ENCODE measurements around the gene CADPS2. TPM values are rescaled to one million over a fixed set of nuclear protein-coding genes. Genes with fewer than 3 reads are reported as not detected.

CADPS2 gene
- total RNA-seq, 1 experiment from 2014 or later = 12.2 TPM

GRCh38 chr7:122597277-122597676, 289.0 kb downstream of the CADPS2 start:
- H3K9me3 Mint-ChIP-seq = peaks cover 26% of the 10 kb centered on the region
- ATAC-seq (no peak), DNase-seq (ENCODE audit: low spot score) (no peak)
- H3K27ac Mint-ChIP-seq = no peak overlapping the region
- TF ChIP-seq SMAD3 (CRISPR knock-in tag; IDR thresholded peaks at IDR 0.05; ENCODE audit: borderline replicate concordance) = no peak
- no peak for TF ChIP-seq ERG (CRISPR knock-in tag; IDR thresholded peaks at IDR 0.05)
- TF ChIP-seq STAT6 (CRISPR knock-in tag; conservative IDR thresholded peaks at IDR 0.05; ENCODE audit: low read depth) = no peak
- TF ChIP-seq ZNF396 (CRISPR knock-in tag; IDR thresholded peaks at IDR 0.05; ENCODE audit: borderline replicate concordance) = no peak
- no peak for TF ChIP-seq AFF4 (CRISPR knock-in tag; IDR thresholded peaks at IDR 0.05; ENCODE audit: borderline replicate concordance)
- no peak for TF ChIP-seq ZNF423 (CRISPR knock-in tag; IDR thresholded peaks at IDR 0.05)
- TF ChIP-seq ZMAT4 (CRISPR knock-in tag; IDR thresholded peaks at IDR 0.05) = no peak
- TF ChIP-seq GTF2I (CRISPR knock-in tag; conservative IDR thresholded peaks at IDR 0.05) = no peak
- no peak for TF ChIP-seq PRDM15 (CRISPR knock-in tag; IDR thresholded peaks at IDR 0.05)
- CTCF ChIA-PET = no interaction called here
- peaks cover 20% of the 10 kb centered on the region for H3K36me3 Mint-ChIP-seq
- H3K4me1 Mint-ChIP-seq = peaks cover 3% of the 10 kb centered on the region; the same call in 1 of the 2 replicates
- H3K27me3 Mint-ChIP-seq (ENCODE audit: low read depth) = no peaks in the 10 kb centered on the region; the same call in 1 of the 2 replicates
- POLR2A ChIA-PET = no interaction called here
- H3K4me3 Mint-ChIP-seq = no peak overlapping the region

GRCh38 chr7:122595885-122596284, 290.4 kb downstream of the CADPS2 start:
- peaks cover 20% of the 10 kb centered on the region for H3K36me3 Mint-ChIP-seq
- no peak for TF ChIP-seq FOXJ3 (CRISPR knock-in tag; IDR thresholded peaks at IDR 0.05; ENCODE audit: borderline replicate concordance)
- no peak for TF ChIP-seq EMX1 (CRISPR knock-in tag; IDR thresholded peaks at IDR 0.05)
- TF ChIP-seq NR1H2 (CRISPR knock-in tag; IDR thresholded peaks at IDR 0.05) = no peak
- no peak for TF ChIP-seq GABPB1 (CRISPR knock-in tag; IDR thresholded peaks at IDR 0.05)
- no peak for TF ChIP-seq SP1 (CRISPR knock-in tag; conservative IDR thresholded peaks at IDR 0.05)
- no peak for TF ChIP-seq E2F5 (CRISPR knock-in tag; IDR thresholded peaks at IDR 0.05)
- no peak for TF ChIP-seq ZNF532 (CRISPR knock-in tag; IDR thresholded peaks at IDR 0.05; ENCODE audit: borderline replicate concordance)
- no peak for TF ChIP-seq CREM (CRISPR knock-in tag; IDR thresholded peaks at IDR 0.05)
- TF ChIP-seq ZNF138 (CRISPR knock-in tag; conservative IDR thresholded peaks at IDR 0.05) = no peak

More at GRCh38 chr7:122595885-122596284, 290.4 kb downstream of the CADPS2 start:
- Mint-ChIP-seq H3K9me3 (peaks cover 33% of the 10 kb centered on the region), H3K4me1 (peaks cover 3% of the 10 kb centered on the region; the same call in 1 of the 2 replicates), H3K27ac (no peak overlapping the region), H3K4me3 (no peak overlapping the region), H3K27me3 (ENCODE audit: low read depth) (no peaks in the 10 kb centered on the region; the same call in 1 of the 2 replicates)
- ChIA-PET POLR2A (no interaction called here), CTCF (no interaction called here)
- DNase-seq (ENCODE audit: low spot score) = no peak
- no peak for ATAC-seq

Data from WTC11 (cell line).